NCI-H2227 (cell line): Measurements from ENCODE around the gene CERS3.

Experiments
- DNase-seq: peaks from one replicate; lab custom pipeline; 2025; ENCODE audit not compliant: unreplicated experiment; lab: John Stamatoyannopoulos, UW

Gene CERS3

DNA sequence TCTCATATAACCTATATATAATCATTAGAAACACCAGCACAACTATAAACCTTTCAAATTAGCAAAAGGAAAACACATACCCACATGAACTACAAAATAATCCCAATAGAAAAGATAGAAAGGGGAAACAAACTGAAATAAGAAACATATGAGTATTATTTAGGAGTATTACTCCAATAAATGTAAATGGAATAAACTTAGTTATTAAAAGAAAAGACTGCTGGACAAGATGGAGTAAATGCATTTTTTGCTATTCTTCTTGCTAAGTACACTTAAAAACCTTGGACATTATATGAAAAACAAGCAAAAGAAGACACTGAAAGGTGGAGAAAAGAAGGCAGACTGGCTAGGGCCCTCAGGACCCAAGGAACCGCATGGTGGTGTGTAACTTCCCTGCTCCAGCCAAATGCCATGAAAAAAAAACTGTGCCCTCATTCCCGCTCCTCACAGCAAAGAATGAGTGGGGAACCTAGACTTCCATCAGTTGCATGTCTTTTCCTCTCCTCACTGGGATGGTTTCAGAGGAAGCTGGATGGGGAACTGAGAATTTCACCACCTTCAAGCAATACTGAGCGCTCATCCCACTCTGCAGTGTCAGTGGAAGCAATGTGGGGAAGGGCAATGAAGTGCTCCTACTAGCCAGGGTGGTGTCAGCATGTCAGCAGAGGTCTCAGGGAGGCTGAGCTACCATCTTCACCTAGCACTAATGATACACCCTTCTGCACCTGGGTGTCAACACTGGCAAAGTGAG, 143.3 kb downstream of the CERS3 start:
- no peak for DNase-seq

GRCh38 chr15:100384108-100384410, 144.7 kb downstream of the CERS3 start:
- no peak for DNase-seq

GRCh38 chr15:100383302-100384107, 145.2 kb downstream of the CERS3 start:
- no peak for DNase-seq

- DNase-seq: no peak
These were observed 154.8 kb downstream of the CERS3 start for GRCh38 chr15:100373942-100374341.

- DNase-seq: no peak
These were observed 155.4 kb downstream of the CERS3 start for GRCh38 chr15:100373120-100373896.

DNA sequence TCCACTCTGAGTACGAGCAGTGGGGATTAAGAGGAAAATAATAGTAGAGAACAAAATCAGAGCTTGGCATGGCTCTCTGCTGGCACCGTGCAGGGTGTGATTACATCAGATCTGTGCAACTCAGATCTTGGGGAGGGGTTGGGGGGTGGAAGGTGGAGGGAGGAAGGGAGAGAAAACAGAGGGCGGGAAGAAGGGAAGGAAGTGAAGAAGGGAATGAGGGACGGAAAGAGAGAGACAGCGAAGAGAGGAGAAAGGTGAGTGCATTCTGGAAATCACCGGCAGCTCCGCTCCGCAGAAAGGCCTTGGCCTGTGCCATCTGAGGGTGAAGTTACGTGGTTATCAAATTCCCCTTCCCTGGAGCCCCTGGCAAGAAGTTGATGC, 156.0 kb downstream of the CERS3 start:
- DNase-seq: no peak

DNA sequence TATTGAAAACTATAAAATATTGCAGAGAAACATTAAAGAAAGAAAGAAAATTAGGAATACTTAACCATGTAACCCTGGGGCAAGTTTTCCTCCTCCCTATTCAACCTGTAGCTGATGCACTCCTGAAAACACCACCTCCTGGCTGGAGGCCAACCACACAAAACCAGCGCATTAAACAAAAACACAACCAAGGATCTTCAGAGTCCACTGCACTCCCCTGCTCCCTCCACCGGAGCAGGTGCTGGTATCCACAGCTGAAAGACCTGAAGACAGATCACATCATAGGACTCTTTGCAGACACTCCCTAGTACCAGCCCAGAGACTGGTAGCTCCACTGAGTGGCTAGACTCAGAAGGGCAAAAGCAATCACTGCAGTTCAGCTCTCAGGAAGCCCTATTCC, 173.4 kb downstream of the CERS3 start:
- no peak for DNase-seq

DNA sequence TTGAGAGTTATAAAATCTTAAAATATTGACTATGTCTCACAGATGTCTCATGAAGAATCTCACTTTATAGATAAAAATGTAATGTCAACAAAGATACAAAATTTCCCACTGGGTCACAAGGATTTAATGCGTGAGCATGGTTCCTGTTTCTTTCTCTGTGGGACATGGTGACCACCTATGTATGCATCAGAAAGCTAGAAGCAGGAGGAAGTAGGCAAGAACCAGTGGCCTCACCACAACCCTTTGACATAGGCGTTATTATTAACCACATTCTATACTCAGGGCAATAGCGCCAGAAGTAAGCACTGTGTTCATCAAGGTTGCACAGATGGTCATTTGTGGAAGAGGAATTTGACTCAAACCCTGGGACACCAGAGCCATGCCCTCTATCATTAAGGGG, 175.3 kb downstream of the CERS3 start:
- DNase-seq: no peak

- DNase-seq: no peak
These were observed 178.1 kb downstream of the CERS3 start for GRCh38 chr15:100350434-100351226.
